ENCODE results near the gene PIK3R4.

Gene PIK3R4

DNA sequence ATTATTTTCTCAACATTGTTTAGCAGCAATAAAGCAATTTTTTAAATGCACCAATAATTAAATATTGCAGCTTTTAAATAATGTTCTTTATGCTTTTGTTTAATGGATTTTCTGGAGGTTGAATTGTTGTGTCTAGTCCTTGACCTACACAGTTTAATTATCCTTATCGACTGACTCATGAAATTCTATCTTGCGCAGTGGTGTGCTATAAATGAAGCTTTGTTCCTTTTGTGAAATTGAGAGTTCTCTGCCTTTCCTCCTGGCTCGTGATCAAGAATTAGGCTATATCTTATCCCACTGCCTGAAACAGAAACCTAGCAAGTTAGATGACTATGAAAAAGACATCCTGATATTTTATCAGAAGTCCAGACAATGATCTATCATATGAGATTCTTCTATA is 37.0 kb upstream of the PIK3R4 start:
- Histone ChIP-seq H3K9me2 (replicated peaks; ENCODE audit: insufficient read depth, low read length) (no peaks in the 10 kb centered on the region), H3K79me2 (ENCODE audit: insufficient read depth, low read length) (no peaks in the 10 kb centered on the region), H3K27ac (ENCODE audit: low read depth, low read length) (no peak overlapping the region), H2AFZ (ENCODE audit: low read depth, low read length, severe bottlenecking) (no peak overlapping the region), H3F3A (ENCODE audit: insufficient read depth) (no peaks in the 10 kb centered on the region), H3K4me2 (ENCODE audit: low read depth, low read length, poor library complexity, severe bottlenecking) (no peak overlapping the region), H3K36me3 (ENCODE audit: low read length) (no peaks in the 10 kb centered on the region), H4K20me1 (ENCODE audit: low read depth, low read length) (no peaks in the 10 kb centered on the region), H3K9ac (ENCODE audit: low read length) (no peak overlapping the region), H3K9me3 (ENCODE audit: insufficient read depth, low read length) (no peaks in the 10 kb centered on the region), H3K4me3 (ENCODE audit: insufficient read depth, low read length, poor library complexity, severe bottlenecking) (no peak overlapping the region), H3K27me3 (ENCODE audit: low read length) (no peaks in the 10 kb centered on the region)
- TF ChIP-seq, protein P1, sequence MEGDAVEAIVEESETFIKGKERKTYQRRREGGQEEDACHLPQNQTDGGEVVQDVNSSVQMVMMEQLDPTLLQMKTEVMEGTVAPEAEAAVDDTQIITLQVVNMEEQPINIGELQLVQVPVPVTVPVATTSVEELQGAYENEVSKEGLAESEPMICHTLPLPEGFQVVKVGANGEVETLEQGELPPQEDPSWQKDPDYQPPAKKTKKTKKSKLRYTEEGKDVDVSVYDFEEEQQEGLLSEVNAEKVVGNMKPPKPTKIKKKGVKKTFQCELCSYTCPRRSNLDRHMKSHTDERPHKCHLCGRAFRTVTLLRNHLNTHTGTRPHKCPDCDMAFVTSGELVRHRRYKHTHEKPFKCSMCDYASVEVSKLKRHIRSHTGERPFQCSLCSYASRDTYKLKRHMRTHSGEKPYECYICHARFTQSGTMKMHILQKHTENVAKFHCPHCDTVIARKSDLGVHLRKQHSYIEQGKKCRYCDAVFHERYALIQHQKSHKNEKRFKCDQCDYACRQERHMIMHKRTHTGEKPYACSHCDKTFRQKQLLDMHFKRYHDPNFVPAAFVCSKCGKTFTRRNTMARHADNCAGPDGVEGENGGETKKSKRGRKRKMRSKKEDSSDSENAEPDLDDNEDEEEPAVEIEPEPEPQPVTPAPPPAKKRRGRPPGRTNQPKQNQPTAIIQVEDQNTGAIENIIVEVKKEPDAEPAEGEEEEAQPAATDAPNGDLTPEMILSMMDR (IDR thresholded peaks at IDR 0.05; ENCODE audit: insufficient read depth, low read length, poor library complexity, severe bottlenecking) = no peak
- no peak for TF ChIP-seq EZH2phosphoT487 (conservative IDR thresholded peaks at IDR 0.05; ENCODE audit: low read length)

DNA sequence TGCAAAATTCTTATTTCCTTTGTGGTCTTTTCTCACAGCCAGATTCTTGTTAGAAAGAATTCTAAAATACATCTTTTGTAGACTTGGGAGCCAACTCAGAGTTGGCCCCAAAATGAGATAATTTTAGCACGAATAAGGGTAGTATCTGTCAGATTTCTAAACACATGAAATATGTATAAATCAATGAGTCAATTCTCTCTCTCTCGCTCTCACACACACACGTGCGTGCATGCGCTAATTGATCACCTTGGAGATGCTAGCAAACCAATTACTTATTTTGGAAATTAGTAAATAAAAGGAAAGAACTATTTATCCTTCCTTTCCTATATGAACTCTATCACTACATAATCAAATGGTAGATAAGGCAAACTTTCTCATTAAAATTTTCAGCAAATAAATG is 32.9 kb upstream of the PIK3R4 start:
- no peaks in the 10 kb centered on the region for H3K9me2 ChIP-seq (replicated peaks; ENCODE audit: insufficient read depth, low read length)
- no peak overlapping the region for H3K4me2 ChIP-seq (ENCODE audit: low read depth, low read length, poor library complexity, severe bottlenecking)
- H2AFZ ChIP-seq (ENCODE audit: low read depth, low read length, severe bottlenecking) = no peak overlapping the region

DNA sequence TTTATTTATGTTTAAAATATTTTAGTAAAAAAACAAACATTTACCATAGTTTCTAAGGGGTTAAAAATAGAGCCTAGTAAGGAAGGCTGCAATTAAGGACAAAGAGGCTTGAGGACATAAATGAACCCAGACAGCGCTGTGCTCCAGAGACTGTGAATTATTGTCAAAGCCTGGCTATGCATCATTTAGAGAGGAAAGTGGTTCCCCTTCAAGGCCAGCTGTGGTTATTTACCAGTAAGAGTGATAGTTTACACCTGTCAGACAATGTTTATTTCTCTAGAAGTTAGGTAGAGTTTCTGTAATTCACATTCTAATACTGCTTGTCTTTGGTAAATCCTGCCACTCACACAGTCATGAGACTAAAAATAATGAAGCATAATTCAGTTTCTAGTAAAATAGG is 32.4 kb upstream of the PIK3R4 start:
- Histone ChIP-seq H3K4me2 (ENCODE audit: low read depth, low read length, poor library complexity, severe bottlenecking) (no peak overlapping the region), H4K20me1 (ENCODE audit: low read depth, low read length) (no peaks in the 10 kb centered on the region), H3K9me2 (replicated peaks; ENCODE audit: insufficient read depth, low read length) (no peaks in the 10 kb centered on the region), H3K79me2 (ENCODE audit: insufficient read depth, low read length) (no peaks in the 10 kb centered on the region), H3K9ac (ENCODE audit: low read length) (no peak overlapping the region), H3K9me3 (ENCODE audit: insufficient read depth, low read length) (no peaks in the 10 kb centered on the region), H3K27ac (ENCODE audit: low read depth, low read length) (no peak overlapping the region), H3K36me3 (ENCODE audit: low read length) (no peaks in the 10 kb centered on the region), H3K27me3 (ENCODE audit: low read length) (no peaks in the 10 kb centered on the region), H3F3A (ENCODE audit: insufficient read depth) (no peaks in the 10 kb centered on the region), H3K4me3 (ENCODE audit: insufficient read depth, low read length, poor library complexity, severe bottlenecking) (no peak overlapping the region), H2AFZ (ENCODE audit: low read depth, low read length, severe bottlenecking) (no peak overlapping the region)
- TF ChIP-seq, protein P1 (IDR thresholded peaks at IDR 0.05; ENCODE audit: insufficient read depth, low read length, poor library complexity, severe bottlenecking) = no peak
- TF ChIP-seq EZH2phosphoT487 (conservative IDR thresholded peaks at IDR 0.05; ENCODE audit: low read length) = no peak

More for the DNA sequence above, 32.9 kb upstream of the PIK3R4 start:
- no peak for TF ChIP-seq EZH2phosphoT487 (conservative IDR thresholded peaks at IDR 0.05; ENCODE audit: low read length)
- TF ChIP-seq, protein P1 (IDR thresholded peaks at IDR 0.05; ENCODE audit: insufficient read depth, low read length, poor library complexity, severe bottlenecking) = no peak
- Histone ChIP-seq H3K9ac (ENCODE audit: low read length) (no peak overlapping the region), H3K27me3 (ENCODE audit: low read length) (no peaks in the 10 kb centered on the region), H3K79me2 (ENCODE audit: insufficient read depth, low read length) (no peaks in the 10 kb centered on the region), H4K20me1 (ENCODE audit: low read depth, low read length) (no peaks in the 10 kb centered on the region), H3K9me3 (ENCODE audit: insufficient read depth, low read length) (no peaks in the 10 kb centered on the region), H3F3A (ENCODE audit: insufficient read depth) (no peaks in the 10 kb centered on the region), H3K4me3 (ENCODE audit: insufficient read depth, low read length, poor library complexity, severe bottlenecking) (no peak overlapping the region), H3K36me3 (ENCODE audit: low read length) (no peaks in the 10 kb centered on the region), H3K27ac (ENCODE audit: low read depth, low read length) (no peak overlapping the region)
